ENCODE results near the gene BLCAP. TPM values are rescaled to one million over a fixed set of nuclear protein-coding genes. Genes with fewer than 3 reads are reported as not detected.

BLCAP gene
- total and polyA plus RNA-seq, 2 of the 4 experiments (the other 2 are of a cell fraction) = 17.7 to 67.3 TPM

DNA sequence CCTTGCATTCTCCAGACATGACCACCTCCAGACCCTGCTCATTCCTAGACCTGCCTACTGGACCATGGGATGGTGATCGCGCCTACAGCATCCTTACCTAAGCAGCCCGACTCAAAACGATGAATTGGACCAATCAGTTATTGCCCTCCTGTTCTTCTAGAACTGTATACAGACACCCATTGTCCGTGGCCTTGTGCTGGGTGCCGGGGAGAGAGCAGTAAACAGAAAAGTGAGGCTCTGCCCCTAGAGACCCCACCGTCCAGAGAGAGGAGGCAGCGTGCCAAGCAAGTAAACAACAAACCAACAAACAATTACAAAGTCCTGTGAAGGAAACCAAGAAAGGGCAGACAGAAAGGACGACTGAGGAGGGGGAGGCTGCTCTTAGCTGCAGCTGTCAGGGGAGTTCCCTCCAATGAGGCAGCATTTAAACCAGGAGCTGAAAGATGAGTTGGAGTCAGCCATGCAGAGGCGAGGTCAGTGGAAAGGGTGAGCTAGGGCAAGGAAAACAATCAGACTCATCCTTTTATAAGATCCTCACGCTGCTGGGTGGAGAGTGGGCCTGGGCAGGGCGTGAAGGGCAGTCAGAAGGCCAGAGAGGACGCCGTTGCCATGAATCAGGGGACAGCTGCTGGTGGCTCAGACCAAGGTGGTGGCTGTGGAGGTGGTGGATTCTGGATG, 37.6 kb upstream of the BLCAP start:
- Histone ChIP-seq H3K4me2 (ENCODE audit: low read depth, low read length) (no peak overlapping the region), H3K9ac (ENCODE audit: low read depth, low read length) (no peak overlapping the region), H3K56ac (ENCODE audit: extremely low read depth, insufficient read depth, low read length) (no peak overlapping the region), H3K18ac (ENCODE audit: low read depth, low read length) (no peak overlapping the region), H3K4ac (ENCODE audit: low read depth, low read length) (no peak overlapping the region), H3K27ac (ENCODE audit: insufficient read depth, low read length) (no peak overlapping the region), H2BK15ac (ENCODE audit: low read depth, low read length) (no peak overlapping the region), H3K4me1 (ENCODE audit: control insufficient read depth, insufficient read depth, low read length) (no peaks in the 10 kb centered on the region; the same call in 1 of the 2 replicates), H2BK20ac (ENCODE audit: low read depth, low read length) (no peak overlapping the region), H3K79me1 (ENCODE audit: low read depth in 1 of 2, low read length in 2 of 2) (no peaks in the 10 kb centered on the region), H2BK5ac (ENCODE audit: low read depth, low read length, poor library complexity, severe bottlenecking) (no peak overlapping the region), H4K8ac (ENCODE audit: low read depth in 2 of 2, low read length in 2 of 2) (no peak overlapping the region), H3K9me1 (ENCODE audit: insufficient read depth, low read length) (no peaks in the 10 kb centered on the region), H2AK9ac (replicated peaks; ENCODE audit: low read depth, low read length, poor library complexity) (peak overlapping the region; percentile 9), H4K91ac (ENCODE audit: insufficient read depth, low read depth, low read length) (no peak overlapping the region), H3K4me3 (ENCODE audit: insufficient read depth, low read depth, low read length) (no peak overlapping the region), H3K14ac (replicated peaks; ENCODE audit: low read depth, low read length) (no peak overlapping the region), H2BK120ac (ENCODE audit: low read depth, low read length) (no peak overlapping the region), H4K5ac (ENCODE audit: low read depth, low read length) (no peak overlapping the region), H3K27me3 (ENCODE audit: control insufficient read depth, insufficient read depth, low read length) (peaks cover 53% of the 10 kb centered on the region), H2AK5ac (ENCODE audit: low read depth, low read length) (no peak overlapping the region), H3K9me3 (ENCODE audit: control insufficient read depth, insufficient read depth, low read length) (no peaks in the 10 kb centered on the region), H4K20me1 (ENCODE audit: insufficient read depth, low read length) (peaks cover 7% of the 10 kb centered on the region; the same call in 1 of the 2 replicates), H2AFZ (replicated peaks; ENCODE audit: low read length, poor library complexity) (no peak overlapping the region), H3K36me3 (ENCODE audit: control insufficient read depth, insufficient read depth, low read length) (no peaks in the 10 kb centered on the region), H3K23ac (ENCODE audit: low read depth, low read length) (no peak overlapping the region)
- DNase-seq (no peak), ATAC-seq (ENCODE audit: low read depth) (no peak)
- no TSS peak for BruUV-seq (replicated peaks)
- dilution Hi-C loops (cut with HindIII; ENCODE audit: low sequenced_read_pairs, unreplicated experiment) = no loop called here
- POLR2A ChIA-PET (ENCODE audit: unreplicated experiment) = interaction anchor here (0.5 kb wide), 1 partner anchor 747 kb away, joined by 5 read pairs; no protein-coding TSS in a partner anchor
- 53% methylated on average over 3 of the region's 14 CpGs; no CpG with 5 or more reads in 1 of the 2 experiments for WGBS, 2 experiments (ENCODE audit: extremely low coverage in 2 of 2, insufficient read length in 1 of 2)
- CTCF ChIA-PET = interaction anchor here (0.5 to 1.3 kb wide), 5 partner anchors 256 to 656 kb away, joined by 3 to 4 read pairs (median 3); no protein-coding TSS in a partner anchor
- TF ChIP-seq MXI1 (IDR thresholded peaks at IDR 0.05; ENCODE audit: borderline replicate concordance, low read depth, low read length) = no peak
- no peak for TF ChIP-seq MAFK (IDR thresholded peaks at IDR 0.05; ENCODE audit: low read depth, low read length)
- TF ChIP-seq POLR2A (IDR thresholded peaks at IDR 0.05; ENCODE audit: low read depth, low read length) = no peak
- TF ChIP-seq RCOR1 (IDR thresholded peaks at IDR 0.05; ENCODE audit: insufficient replicate concordance, low read length) = no peak
- TF ChIP-seq CHD1 (IDR thresholded peaks at IDR 0.05; ENCODE audit: low read depth, low read length) = no peak
- no peak for TF ChIP-seq BHLHE40 (IDR thresholded peaks at IDR 0.05; ENCODE audit: low read depth, low read length)
- TF ChIP-seq, protein P1, sequence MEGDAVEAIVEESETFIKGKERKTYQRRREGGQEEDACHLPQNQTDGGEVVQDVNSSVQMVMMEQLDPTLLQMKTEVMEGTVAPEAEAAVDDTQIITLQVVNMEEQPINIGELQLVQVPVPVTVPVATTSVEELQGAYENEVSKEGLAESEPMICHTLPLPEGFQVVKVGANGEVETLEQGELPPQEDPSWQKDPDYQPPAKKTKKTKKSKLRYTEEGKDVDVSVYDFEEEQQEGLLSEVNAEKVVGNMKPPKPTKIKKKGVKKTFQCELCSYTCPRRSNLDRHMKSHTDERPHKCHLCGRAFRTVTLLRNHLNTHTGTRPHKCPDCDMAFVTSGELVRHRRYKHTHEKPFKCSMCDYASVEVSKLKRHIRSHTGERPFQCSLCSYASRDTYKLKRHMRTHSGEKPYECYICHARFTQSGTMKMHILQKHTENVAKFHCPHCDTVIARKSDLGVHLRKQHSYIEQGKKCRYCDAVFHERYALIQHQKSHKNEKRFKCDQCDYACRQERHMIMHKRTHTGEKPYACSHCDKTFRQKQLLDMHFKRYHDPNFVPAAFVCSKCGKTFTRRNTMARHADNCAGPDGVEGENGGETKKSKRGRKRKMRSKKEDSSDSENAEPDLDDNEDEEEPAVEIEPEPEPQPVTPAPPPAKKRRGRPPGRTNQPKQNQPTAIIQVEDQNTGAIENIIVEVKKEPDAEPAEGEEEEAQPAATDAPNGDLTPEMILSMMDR (conservative IDR thresholded peaks at IDR 0.05; ENCODE audit: low read depth, low read length) = no peak
- in situ Hi-C loops (cut with MboI; ENCODE audit: low sequenced_read_pairs) = loop anchor here (5.0 to 10.0 kb wide), 3 partner anchors 427 to 660 kb away; no protein-coding TSS in a partner anchor
- intact Hi-C loops (cut with micrococcal nuclease) = loop anchor here (2.0 kb wide), 2 partner anchors 332 to 492 kb away; no protein-coding TSS in a partner anchor
